WTC11 (cell line): ENCODE measurements around the gene AMBP. TPM values are rescaled to one million over a fixed set of nuclear protein-coding genes. Genes with fewer than 3 reads are reported as not detected.

Source experiments
- ATAC-seq: fragments of 200-7000 bp; cut with Tn5 transposase; 2 replicates; pipeline ENCODE4 v1.10.0; 2021; ENCODE audit warnings: mild to moderate bottlenecking, moderate library complexity
- CTCF ChIA-PET: fragments of 300-600 bp; sonication (Branson Sonifier 250); formaldehyde crosslinking; loops from one replicate; lab custom pipeline; 2021; ENCODE audit warnings: antibody characterized with exemption; lab: Charles Lee
- POLR2A ChIA-PET: fragments of 350-600 bp; sonication (Branson Sonifier 250); formaldehyde crosslinking; loops from one replicate; lab custom pipeline; 2021; ENCODE audit warnings: antibody characterized with exemption; lab: Charles Lee
- DNase-seq: peaks from one replicate; pipeline ENCODE4 v3.0.0; 2021; ENCODE audit warnings: low spot score
- H3K27ac Mint-ChIP-seq: 2 replicates; pipeline ENCODE4 v1.8.0; 2021; ENCODE audit warnings: mixed read lengths
- H3K27me3 Mint-ChIP-seq: 2 replicates; pipeline ENCODE4 v1.8.0; 2021; ENCODE audit warnings: low read depth, mild to moderate bottlenecking, moderate library complexity, mixed read lengths
- H3K36me3 Mint-ChIP-seq: 2 replicates; pipeline ENCODE4 v1.8.0; 2021; ENCODE audit warnings: mixed read lengths
- H3K4me1 Mint-ChIP-seq: 2 replicates; pipeline ENCODE4 v1.8.0; 2022; ENCODE audit warnings: mixed read lengths
- H3K4me3 Mint-ChIP-seq: 2 replicates; pipeline ENCODE4 v1.8.0; 2021; ENCODE audit warnings: mild to moderate bottlenecking, moderate library complexity, mixed read lengths
- H3K9me3 Mint-ChIP-seq: 2 replicates; pipeline ENCODE4 v1.8.0; 2021; ENCODE audit warnings: mixed read lengths
- CREM ChIP-seq: sonication (generic); formaldehyde crosslinking; IDR thresholded peaks from 2 replicates; pipeline ENCODE4 v1.8.1; 2022; ENCODE audit warnings: mild to moderate bottlenecking, missing genetic modification reagents, moderate library complexity
- CTCF ChIP-seq: fragments of 200-600 bp; IDR thresholded peaks from 2 replicates; pipeline ENCODE4 v1.8.0; 2022; ENCODE audit warnings: antibody characterized with exemption
- E2F5 ChIP-seq: sonication (generic); formaldehyde crosslinking; IDR thresholded peaks from 2 replicates; pipeline ENCODE4 v1.8.1; 2022; ENCODE audit warnings: mild to moderate bottlenecking, moderate library complexity, missing genetic modification reagents
- ERG ChIP-seq: fragments of 250-450 bp; sonication (Bioruptor Pico); IDR thresholded peaks from 2 replicates; pipeline ENCODE4 v1.8.0; 2021; ENCODE audit warnings: mild to moderate bottlenecking
- FOXK1 ChIP-seq: sonication (generic); formaldehyde crosslinking; IDR thresholded peaks from 2 replicates; pipeline ENCODE4 v1.8.0; 2022; ENCODE audit warnings: mild to moderate bottlenecking, moderate library complexity, missing genetic modification reagents
- FOXP4 ChIP-seq: sonication (generic); formaldehyde crosslinking; IDR thresholded peaks from 2 replicates; pipeline ENCODE4 v1.8.0; 2022; ENCODE audit warnings: mild to moderate bottlenecking, missing genetic modification reagents
- GABPB1 ChIP-seq: sonication (generic); formaldehyde crosslinking; IDR thresholded peaks from 2 replicates; pipeline ENCODE4 v1.8.1; 2023; ENCODE audit warnings: mild to moderate bottlenecking, missing genetic modification reagents
- JUN ChIP-seq: sonication (generic); formaldehyde crosslinking; IDR thresholded peaks from 2 replicates; pipeline ENCODE4 v1.8.0; 2023; ENCODE audit warnings: mild to moderate bottlenecking, missing genetic modification reagents
- KAT7 ChIP-seq: sonication (generic); formaldehyde crosslinking; IDR thresholded peaks from 2 replicates; pipeline ENCODE4 v1.8.1; 2023; ENCODE audit warnings: missing genetic modification reagents, mild to moderate bottlenecking, borderline replicate concordance
- MAX ChIP-seq: sonication (generic); formaldehyde crosslinking; IDR thresholded peaks from 2 replicates; pipeline ENCODE4 v1.8.0; 2022; ENCODE audit warnings: mild to moderate bottlenecking, missing genetic modification reagents
- NR1H2 ChIP-seq: sonication (generic); formaldehyde crosslinking; IDR thresholded peaks from 2 replicates; pipeline ENCODE4 v1.9.0; 2021; ENCODE audit warnings: mild to moderate bottlenecking, moderate library complexity, missing genetic modification reagents
- NR3C1 ChIP-seq: sonication (generic); formaldehyde crosslinking; conservative IDR thresholded peaks from 2 replicates; pipeline ENCODE4 v1.8.1; 2023; ENCODE audit warnings: low read depth, mild to moderate bottlenecking, missing genetic modification reagents
- TP53 ChIP-seq: sonication (generic); formaldehyde crosslinking; IDR thresholded peaks from 2 replicates; pipeline ENCODE4 v1.8.1; 2023; ENCODE audit warnings: mild to moderate bottlenecking, missing genetic modification reagents
- ZBTB21 ChIP-seq: sonication (generic); formaldehyde crosslinking; IDR thresholded peaks from 2 replicates; pipeline ENCODE4 v1.8.1; 2023; ENCODE audit warnings: mild to moderate bottlenecking, missing genetic modification reagents, borderline replicate concordance
- ZNF416 ChIP-seq: fragments of 250-450 bp; sonication (Bioruptor Pico); IDR thresholded peaks from 2 replicates; pipeline ENCODE4 v1.9.0; 2021; ENCODE audit warnings: mild to moderate bottlenecking, inconsistent platforms
- ZNF671 ChIP-seq: fragments of 250-450 bp; sonication (Bioruptor Pico); IDR thresholded peaks from 2 replicates; pipeline ENCODE4 v1.8.0; 2021; ENCODE audit warnings: mild to moderate bottlenecking
- total RNA-seq: library from RNA; stranded (reverse); gene quantifications from 3 replicates; pipeline ENCODE4 v1.2.3, GENCODE V29; 2021
- TF ChIP-seq, protein P1 (sequence below): sonication (generic); formaldehyde crosslinking; IDR thresholded peaks from 2 replicates; pipeline ENCODE4 v1.8.1; 2022; ENCODE audit warnings: low read depth, missing genetic modification reagents, borderline replicate concordance
- TF ChIP-seq, protein P2 (sequence below): fragments of 250-450 bp; sonication (Bioruptor Pico); IDR thresholded peaks from 2 replicates; pipeline ENCODE4 v1.9.0; 2021; ENCODE audit warnings: moderate library complexity, mild to moderate bottlenecking, inconsistent platforms, borderline replicate concordance
- TF ChIP-seq, protein P3 (sequence below): sonication (generic); formaldehyde crosslinking; IDR thresholded peaks from 2 replicates; pipeline ENCODE4 v1.8.0; 2022; ENCODE audit warnings: mild to moderate bottlenecking, missing genetic modification reagents

Gene AMBP
- total RNA-seq, 1 experiment from 2014 or later: 3.3 TPM

- TF ChIP-seq ZNF416 (CRISPR knock-in tag): no peak
- TF ChIP-seq NR3C1 (CRISPR knock-in tag): no peak
- peak; percentile 92 for TF ChIP-seq CTCF
- TF ChIP-seq MAX: peak; percentile 58; the same call in 1 of the 2 replicates
- TF ChIP-seq JUN: no peak
- TF ChIP-seq ZNF671: no peak
- no peak for TF ChIP-seq ZBTB21
- TF ChIP-seq, protein P1, sequence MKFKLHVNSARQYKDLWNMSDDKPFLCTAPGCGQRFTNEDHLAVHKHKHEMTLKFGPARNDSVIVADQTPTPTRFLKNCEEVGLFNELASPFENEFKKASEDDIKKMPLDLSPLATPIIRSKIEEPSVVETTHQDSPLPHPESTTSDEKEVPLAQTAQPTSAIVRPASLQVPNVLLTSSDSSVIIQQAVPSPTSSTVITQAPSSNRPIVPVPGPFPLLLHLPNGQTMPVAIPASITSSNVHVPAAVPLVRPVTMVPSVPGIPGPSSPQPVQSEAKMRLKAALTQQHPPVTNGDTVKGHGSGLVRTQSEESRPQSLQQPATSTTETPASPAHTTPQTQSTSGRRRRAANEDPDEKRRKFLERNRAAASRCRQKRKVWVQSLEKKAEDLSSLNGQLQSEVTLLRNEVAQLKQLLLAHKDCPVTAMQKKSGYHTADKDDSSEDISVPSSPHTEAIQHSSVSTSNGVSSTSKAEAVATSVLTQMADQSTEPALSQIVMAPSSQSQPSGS: no peak
- no peak for TF ChIP-seq CREM (CRISPR knock-in tag)
- TF ChIP-seq TP53 (CRISPR knock-in tag): no peak
- TF ChIP-seq, protein P2, sequence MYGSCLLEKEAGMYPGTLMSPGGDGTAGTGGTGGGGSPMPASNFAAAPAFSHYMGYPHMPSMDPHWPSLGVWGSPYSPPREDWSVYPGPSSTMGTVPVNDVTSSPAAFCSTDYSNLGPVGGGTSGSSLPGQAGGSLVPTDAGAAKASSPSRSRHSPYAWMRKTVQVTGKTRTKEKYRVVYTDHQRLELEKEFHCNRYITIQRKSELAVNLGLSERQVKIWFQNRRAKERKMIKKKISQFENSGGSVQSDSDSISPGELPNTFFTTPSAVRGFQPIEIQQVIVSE (CRISPR knock-in tag): no peak
- no peak for TF ChIP-seq FOXK1 (CRISPR knock-in tag)
- no peak for TF ChIP-seq KAT7 (CRISPR knock-in tag)
- no peak for TF ChIP-seq ERG
- H3K4me1 Mint-ChIP-seq: no peaks in the 10 kb centered on the region
- H3K9me3 Mint-ChIP-seq: no peaks in the 10 kb centered on the region; the same call in 1 of the 2 replicates
- ATAC-seq: peak; percentile 91
- H3K27me3 Mint-ChIP-seq: peaks cover 35% of the 10 kb centered on the region
- ChIA-PET POLR2A (no interaction called here), CTCF (interaction anchor here (0.5 to 5.6 kb wide), 72 partner anchors 9 to 488 kb away, joined by 3 to 109 read pairs (median 4); partner anchors contain the start of genes AKNA, COL27A1 and KIF12)
- H3K27ac Mint-ChIP-seq: no peak overlapping the region
- DNase-seq: peak; percentile 92
- no peak overlapping the region for H3K4me3 Mint-ChIP-seq
- H3K36me3 Mint-ChIP-seq: no peaks in the 10 kb centered on the region
Measured at GRCh38 chr9:114082017-114082762, 4.1 kb upstream of the AMBP start.

DNA sequence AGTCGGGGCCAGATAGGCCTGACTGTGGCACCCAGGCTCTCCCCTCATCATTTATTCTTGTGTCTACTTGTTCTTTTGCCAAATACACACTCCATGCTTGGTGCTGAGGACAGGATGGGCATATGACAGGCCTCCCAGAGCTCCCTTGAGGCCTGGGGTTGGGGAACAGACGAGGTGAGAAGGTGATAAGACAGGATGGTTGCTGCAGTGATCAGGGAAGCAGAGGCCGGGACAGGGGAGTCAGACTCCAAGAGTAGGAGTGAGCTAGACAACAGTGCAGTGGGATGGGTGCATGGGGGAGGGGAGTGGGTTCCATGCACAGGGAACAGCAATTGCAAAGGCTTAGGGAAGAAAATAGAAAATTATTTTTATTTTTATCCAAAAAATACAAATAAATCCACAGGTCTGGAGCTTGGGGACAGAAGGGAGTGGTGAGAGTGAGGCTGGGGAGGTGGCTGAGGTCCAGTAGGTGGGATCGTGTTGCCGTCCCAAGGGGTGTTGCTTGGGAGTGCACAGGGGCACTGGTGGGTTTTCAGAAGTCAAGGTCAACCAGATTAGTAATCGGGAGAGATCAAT, 3.4 kb upstream of the AMBP start:
- no peak for DNase-seq
- POLR2A ChIA-PET: no interaction called here
- TF ChIP-seq FOXP4 (no peak), E2F5 (CRISPR knock-in tag) (no peak), NR1H2 (no peak), CTCF (no peak), GABPB1 (CRISPR knock-in tag) (no peak)
- TF ChIP-seq, protein P3, sequence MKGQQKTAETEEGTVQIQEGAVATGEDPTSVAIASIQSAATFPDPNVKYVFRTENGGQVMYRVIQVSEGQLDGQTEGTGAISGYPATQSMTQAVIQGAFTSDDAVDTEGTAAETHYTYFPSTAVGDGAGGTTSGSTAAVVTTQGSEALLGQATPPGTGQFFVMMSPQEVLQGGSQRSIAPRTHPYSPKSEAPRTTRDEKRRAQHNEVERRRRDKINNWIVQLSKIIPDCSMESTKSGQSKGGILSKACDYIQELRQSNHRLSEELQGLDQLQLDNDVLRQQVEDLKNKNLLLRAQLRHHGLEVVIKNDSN (CRISPR knock-in tag): no peak

More for the DNA sequence above, 3.4 kb upstream of the AMBP start:
- Mint-ChIP-seq H3K27ac (no peak overlapping the region), H3K4me1 (no peaks in the 10 kb centered on the region), H3K4me3 (no peak overlapping the region), H3K36me3 (no peaks in the 10 kb centered on the region), H3K27me3 (peaks cover 36% of the 10 kb centered on the region), H3K9me3 (no peaks in the 10 kb centered on the region; the same call in 1 of the 2 replicates)
- no peak for ATAC-seq
- CTCF ChIA-PET: interaction anchor here (0.5 to 5.6 kb wide), 8 partner anchors 9 to 325 kb away, joined by 3 to 109 read pairs (median 17); partner anchors contain the start of gene KIF12
